OCI-LY1 (cell line): Measurements from ENCODE around the gene CNTNAP2.

Source experiments
- EZH2 ChIP-seq: fragments of 200-600 bp; sonication (generic), shearing (Covaris generic); IDR thresholded peaks from 2 replicates; pipeline ENCODE4 v1.8.0; 2017; ENCODE audit warnings: borderline replicate concordance, mixed run types, mild to moderate bottlenecking, antibody characterized with exemption, low read length, moderate library complexity, mixed read lengths
- TF ChIP-seq, protein P1 (sequence below): fragments of 200-600 bp; sonication (generic), shearing (Covaris generic); IDR thresholded peaks from 2 replicates; pipeline ENCODE4 v1.5.1; 2017; ENCODE audit warnings: mild to moderate bottlenecking, antibody characterized with exemption, low read length, moderate library complexity, mixed read lengths

DNA sequence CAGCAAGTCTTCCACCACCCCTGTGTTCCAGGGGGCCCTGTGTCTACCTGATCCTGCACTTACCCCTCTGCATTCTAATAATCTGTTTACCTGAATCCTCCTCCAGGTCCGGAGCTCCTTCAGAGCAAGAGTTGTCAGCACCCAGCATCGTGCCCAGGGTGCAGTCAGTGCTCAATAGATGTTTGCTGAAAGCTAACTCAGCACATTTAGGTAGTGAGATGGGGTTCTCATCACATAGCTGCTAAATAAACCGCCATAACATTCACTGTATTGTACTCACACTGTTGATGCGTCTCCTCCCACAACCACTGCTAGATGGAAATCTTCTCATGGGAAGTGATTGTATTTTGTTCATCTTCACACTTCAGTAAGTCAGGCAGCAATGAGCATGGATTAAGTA lies 2097.5 kb downstream of the CNTNAP2 start:
- TF ChIP-seq, protein P1, sequence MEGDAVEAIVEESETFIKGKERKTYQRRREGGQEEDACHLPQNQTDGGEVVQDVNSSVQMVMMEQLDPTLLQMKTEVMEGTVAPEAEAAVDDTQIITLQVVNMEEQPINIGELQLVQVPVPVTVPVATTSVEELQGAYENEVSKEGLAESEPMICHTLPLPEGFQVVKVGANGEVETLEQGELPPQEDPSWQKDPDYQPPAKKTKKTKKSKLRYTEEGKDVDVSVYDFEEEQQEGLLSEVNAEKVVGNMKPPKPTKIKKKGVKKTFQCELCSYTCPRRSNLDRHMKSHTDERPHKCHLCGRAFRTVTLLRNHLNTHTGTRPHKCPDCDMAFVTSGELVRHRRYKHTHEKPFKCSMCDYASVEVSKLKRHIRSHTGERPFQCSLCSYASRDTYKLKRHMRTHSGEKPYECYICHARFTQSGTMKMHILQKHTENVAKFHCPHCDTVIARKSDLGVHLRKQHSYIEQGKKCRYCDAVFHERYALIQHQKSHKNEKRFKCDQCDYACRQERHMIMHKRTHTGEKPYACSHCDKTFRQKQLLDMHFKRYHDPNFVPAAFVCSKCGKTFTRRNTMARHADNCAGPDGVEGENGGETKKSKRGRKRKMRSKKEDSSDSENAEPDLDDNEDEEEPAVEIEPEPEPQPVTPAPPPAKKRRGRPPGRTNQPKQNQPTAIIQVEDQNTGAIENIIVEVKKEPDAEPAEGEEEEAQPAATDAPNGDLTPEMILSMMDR: no peak
- no peak for TF ChIP-seq EZH2
